GM23338 (cell line): ENCODE results near the gene SPACA7. TPM values are rescaled to one million over a fixed set of nuclear protein-coding genes. Genes with fewer than 3 reads are reported as not detected.

ENCODE experiments used
- ATAC-seq: fragments of 200-7000 bp; cut with Tn5 transposase; 3 replicates; pipeline ENCODE4 v1.9.1; 2020
- DNase-seq: peaks from one replicate; pipeline ENCODE4 v3.0.0-alpha.2; 2015; ENCODE audit warnings: low spot score
- H2AFZ ChIP-seq: fragments of 200-600 bp; sonication (generic); 2 replicates; pipeline ENCODE4 v1.8.0; 2016; ENCODE audit warnings: antibody characterized with exemption, mild to moderate bottlenecking, moderate library complexity
- H3F3A ChIP-seq: fragments of 200-600 bp; sonication (generic); replicated peaks from 2 replicates; pipeline ENCODE4 v1.8.0; 2017; ENCODE audit warnings: antibody characterized with exemption, mixed run types, low read depth
- H3K27ac ChIP-seq: fragments of 200-600 bp; sonication (generic); 2 replicates; pipeline ENCODE4 v1.6.1; 2016; ENCODE audit warnings: low read depth
- H3K27me3 ChIP-seq: fragments of 200-600 bp; sonication (generic); 2 replicates; pipeline ENCODE4 v1.8.0; 2016; ENCODE audit warnings: mild to moderate bottlenecking, mixed run types, moderate library complexity; ENCODE audit not compliant: insufficient read depth
- H3K36me3 ChIP-seq: fragments of 200-600 bp; sonication (generic); 2 replicates; pipeline ENCODE4 v1.8.0; 2016; ENCODE audit warnings: mild to moderate bottlenecking; ENCODE audit not compliant: insufficient read depth
- H3K4me1 ChIP-seq: fragments of 200-600 bp; sonication (generic); 2 replicates; pipeline ENCODE4 v1.8.0; 2016; ENCODE audit warnings: mild to moderate bottlenecking, moderate library complexity; ENCODE audit not compliant: insufficient read depth
- H3K4me2 ChIP-seq: fragments of 200-600 bp; sonication (generic); 2 replicates; pipeline ENCODE4 v1.7.1; 2017; ENCODE audit warnings: mixed run types
- H3K4me3 ChIP-seq: fragments of 200-600 bp; sonication (generic); 2 replicates; pipeline ENCODE4 v1.6.1; 2016; ENCODE audit warnings: mixed run types
- H3K79me2 ChIP-seq: fragments of 200-600 bp; sonication (generic); replicated peaks from 2 replicates; pipeline ENCODE4 v1.8.0; 2017; ENCODE audit warnings: mild to moderate bottlenecking; ENCODE audit not compliant: insufficient read depth
- H3K9me2 ChIP-seq: fragments of 200-600 bp; sonication (generic); 2 replicates; pipeline ENCODE4 v1.8.0; 2017; ENCODE audit not compliant: insufficient read depth
- H4K20me1 ChIP-seq: fragments of 200-600 bp; sonication (generic); replicated peaks from 2 replicates; pipeline ENCODE4 v1.8.0; 2017; ENCODE audit warnings: mild to moderate bottlenecking; ENCODE audit not compliant: insufficient read depth
- H3K27ac Mint-ChIP-seq: 2 replicates; pipeline ENCODE4 v1.8.0; 2020; ENCODE audit warnings: inconsistent platforms, mild to moderate bottlenecking, moderate library complexity, mixed read lengths
- H3K27me3 Mint-ChIP-seq: 3 replicates; pipeline ENCODE4 v1.8.0; 2022; ENCODE audit warnings: low read depth, mild to moderate bottlenecking, moderate library complexity, mixed read lengths, inconsistent platforms; ENCODE audit not compliant: insufficient read depth, poor library complexity
- H3K36me3 Mint-ChIP-seq: 3 replicates; pipeline ENCODE4 v1.8.0; 2021; ENCODE audit warnings: low read depth, mild to moderate bottlenecking, inconsistent platforms, moderate library complexity, mixed read lengths
- H3K4me1 Mint-ChIP-seq: 3 replicates; pipeline ENCODE4 v1.8.0; 2020; ENCODE audit warnings: mild to moderate bottlenecking, inconsistent platforms, mixed read lengths
- H3K4me3 Mint-ChIP-seq: 3 replicates; pipeline ENCODE4 v1.8.0; 2021; ENCODE audit warnings: moderate library complexity, mild to moderate bottlenecking, inconsistent platforms, mixed read lengths
- H3K9me3 Mint-ChIP-seq: 3 replicates; pipeline ENCODE4 v1.8.0; 2020; ENCODE audit warnings: moderate library complexity, mild to moderate bottlenecking, inconsistent platforms, mixed read lengths
- CREB1 ChIP-seq: fragments of 250-450 bp; sonication (Bioruptor Pico); IDR thresholded peaks from 2 replicates; pipeline ENCODE4 v1.5.0; 2020; ENCODE audit warnings: low read depth, mild to moderate bottlenecking, moderate library complexity
- EZH2 ChIP-seq: fragments of 200-600 bp; sonication (generic); IDR thresholded peaks from one replicate; pipeline ENCODE4 v1.8.0; 2017; ENCODE audit warnings: antibody characterized with exemption, mild to moderate bottlenecking, low read depth; ENCODE audit not compliant: unreplicated experiment
- JUNB ChIP-seq: IDR thresholded peaks from one replicate; pipeline ENCODE4 v1.6.1; 2016; ENCODE audit warnings: antibody characterized with exemption; ENCODE audit not compliant: unreplicated experiment
- POLR2AphosphoS5 ChIP-seq: IDR thresholded peaks from 2 replicates; pipeline ENCODE4 v1.6.1; 2016; ENCODE audit warnings: antibody characterized with exemption, low read depth
- STAT1 ChIP-seq: IDR thresholded peaks from one replicate; pipeline ENCODE4 v1.6.1; 2016; ENCODE audit warnings: antibody characterized with exemption; ENCODE audit not compliant: unreplicated experiment
- ZNF331 ChIP-seq: fragments of 250-450 bp; sonication (Bioruptor Pico); IDR thresholded peaks from 2 replicates; pipeline ENCODE4 v1.5.0; 2020; ENCODE audit warnings: low read depth, mild to moderate bottlenecking, moderate library complexity
- polyA plus RNA-seq: library from polyadenylated mRNA; unstranded; fragments of >200 nt; fragmentation: Nextera tagmentation; extraction: Ambion mirVana; gene quantifications from 2 replicates; pipeline ENCODE4 v1.2.1, GENCODE V29; 2016
- total RNA-seq: library from RNA; depleted of rRNA; stranded (reverse); fragments of >200 nt; shearing (Covaris generic); gene quantifications from 2 replicates; pipeline ENCODE4 v1.2.3, GENCODE V29; 2014
- TF ChIP-seq, protein P1 (sequence below): fragments of 250-450 bp; sonication (Bioruptor Pico); IDR thresholded peaks from 2 replicates; pipeline ENCODE4 v1.5.0; 2020; ENCODE audit warnings: mild to moderate bottlenecking, moderate library complexity
- TF ChIP-seq, protein P2 (sequence below): IDR thresholded peaks from one replicate; pipeline ENCODE4 v1.6.1; 2018; ENCODE audit warnings: antibody characterized with exemption; ENCODE audit not compliant: unreplicated experiment
- TF ChIP-seq, protein P3 (sequence below), 2 experiments: fragments of 200-600 bp in 1 of 2; sonication (generic) in 1 of 2; conservative IDR thresholded peaks; 2 replicates each; pipeline versions ENCODE4 v1.5.1 to v1.6.1; 2016 to 2017; ENCODE audit warnings: antibody characterized with exemption in 2 of 2, low read depth in 2 of 2, mild to moderate bottlenecking in 2 of 2, moderate library complexity in 1 of 2

The SPACA7 gene
- total and polyA plus RNA-seq, 2 experiments from 2014 or later: not detected

DNA sequence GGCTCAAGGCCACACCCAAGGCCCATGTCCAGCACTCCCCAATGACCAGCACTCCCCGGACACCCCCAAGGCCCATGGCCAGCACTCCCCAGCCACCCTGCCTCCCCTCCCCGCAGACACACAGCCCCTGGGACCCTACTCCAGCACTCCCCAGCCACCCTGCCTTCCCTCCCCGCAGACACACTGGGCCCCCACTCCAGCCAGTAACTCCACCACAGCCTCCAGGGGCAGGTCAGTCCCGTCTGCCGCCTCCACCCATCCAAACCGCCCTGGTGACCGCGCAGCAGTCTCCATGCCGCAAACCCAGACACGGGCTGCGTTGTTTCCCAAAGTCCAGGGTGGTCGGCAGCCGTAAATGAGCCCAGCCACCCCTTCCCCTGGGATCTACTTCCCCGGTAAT is 70.7 kb downstream of the SPACA7 start (continued):
- TF ChIP-seq, protein P1, sequence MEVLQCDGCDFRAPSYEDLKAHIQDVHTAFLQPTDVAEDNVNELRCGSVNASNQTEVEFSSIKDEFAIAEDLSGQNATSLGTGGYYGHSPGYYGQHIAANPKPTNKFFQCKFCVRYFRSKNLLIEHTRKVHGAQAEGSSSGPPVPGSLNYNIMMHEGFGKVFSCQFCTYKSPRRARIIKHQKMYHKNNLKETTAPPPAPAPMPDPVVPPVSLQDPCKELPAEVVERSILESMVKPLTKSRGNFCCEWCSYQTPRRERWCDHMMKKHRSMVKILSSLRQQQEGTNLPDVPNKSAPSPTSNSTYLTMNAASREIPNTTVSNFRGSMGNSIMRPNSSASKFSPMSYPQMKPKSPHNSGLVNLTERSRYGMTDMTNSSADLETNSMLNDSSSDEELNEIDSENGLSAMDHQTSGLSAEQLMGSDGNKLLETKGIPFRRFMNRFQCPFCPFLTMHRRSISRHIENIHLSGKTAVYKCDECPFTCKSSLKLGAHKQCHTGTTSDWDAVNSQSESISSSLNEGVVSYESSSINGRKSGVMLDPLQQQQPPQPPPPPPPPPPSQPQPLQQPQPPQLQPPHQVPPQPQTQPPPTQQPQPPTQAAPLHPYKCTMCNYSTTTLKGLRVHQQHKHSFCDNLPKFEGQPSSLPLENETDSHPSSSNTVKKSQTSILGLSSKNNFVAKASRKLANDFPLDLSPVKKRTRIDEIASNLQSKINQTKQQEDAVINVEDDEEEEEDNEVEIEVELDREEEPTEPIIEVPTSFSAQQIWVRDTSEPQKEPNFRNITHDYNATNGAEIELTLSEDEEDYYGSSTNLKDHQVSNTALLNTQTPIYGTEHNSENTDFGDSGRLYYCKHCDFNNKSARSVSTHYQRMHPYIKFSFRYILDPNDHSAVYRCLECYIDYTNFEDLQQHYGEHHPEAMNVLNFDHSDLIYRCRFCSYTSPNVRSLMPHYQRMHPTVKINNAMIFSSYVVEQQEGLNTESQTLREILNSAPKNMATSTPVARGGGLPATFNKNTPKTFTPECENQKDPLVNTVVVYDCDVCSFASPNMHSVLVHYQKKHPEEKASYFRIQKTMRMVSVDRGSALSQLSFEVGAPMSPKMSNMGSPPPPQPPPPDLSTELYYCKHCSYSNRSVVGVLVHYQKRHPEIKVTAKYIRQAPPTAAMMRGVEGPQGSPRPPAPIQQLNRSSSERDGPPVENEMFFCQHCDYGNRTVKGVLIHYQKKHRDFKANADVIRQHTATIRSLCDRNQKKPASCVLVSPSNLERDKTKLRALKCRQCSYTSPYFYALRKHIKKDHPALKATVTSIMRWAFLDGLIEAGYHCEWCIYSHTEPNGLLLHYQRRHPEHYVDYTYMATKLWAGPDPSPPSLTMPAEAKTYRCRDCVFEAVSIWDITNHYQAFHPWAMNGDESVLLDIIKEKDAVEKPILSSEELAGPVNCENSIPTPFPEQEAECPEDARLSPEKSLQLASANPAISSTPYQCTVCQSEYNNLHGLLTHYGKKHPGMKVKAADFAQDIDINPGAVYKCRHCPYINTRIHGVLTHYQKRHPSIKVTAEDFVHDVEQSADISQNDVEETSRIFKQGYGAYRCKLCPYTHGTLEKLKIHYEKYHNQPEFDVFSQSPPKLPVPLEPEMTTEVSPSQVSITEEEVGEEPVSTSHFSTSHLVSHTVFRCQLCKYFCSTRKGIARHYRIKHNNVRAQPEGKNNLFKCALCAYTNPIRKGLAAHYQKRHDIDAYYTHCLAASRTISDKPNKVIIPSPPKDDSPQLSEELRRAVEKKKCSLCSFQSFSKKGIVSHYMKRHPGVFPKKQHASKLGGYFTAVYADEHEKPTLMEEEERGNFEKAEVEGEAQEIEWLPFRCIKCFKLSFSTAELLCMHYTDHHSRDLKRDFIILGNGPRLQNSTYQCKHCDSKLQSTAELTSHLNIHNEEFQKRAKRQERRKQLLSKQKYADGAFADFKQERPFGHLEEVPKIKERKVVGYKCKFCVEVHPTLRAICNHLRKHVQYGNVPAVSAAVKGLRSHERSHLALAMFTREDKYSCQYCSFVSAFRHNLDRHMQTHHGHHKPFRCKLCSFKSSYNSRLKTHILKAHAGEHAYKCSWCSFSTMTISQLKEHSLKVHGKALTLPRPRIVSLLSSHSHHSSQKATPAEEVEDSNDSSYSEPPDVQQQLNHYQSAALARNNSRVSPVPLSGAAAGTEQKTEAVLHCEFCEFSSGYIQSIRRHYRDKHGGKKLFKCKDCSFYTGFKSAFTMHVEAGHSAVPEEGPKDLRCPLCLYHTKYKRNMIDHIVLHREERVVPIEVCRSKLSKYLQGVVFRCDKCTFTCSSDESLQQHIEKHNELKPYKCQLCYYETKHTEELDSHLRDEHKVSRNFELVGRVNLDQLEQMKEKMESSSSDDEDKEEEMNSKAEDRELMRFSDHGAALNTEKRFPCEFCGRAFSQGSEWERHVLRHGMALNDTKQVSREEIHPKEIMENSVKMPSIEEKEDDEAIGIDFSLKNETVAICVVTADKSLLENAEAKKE (CRISPR knock-in tag): no peak
- TF ChIP-seq, protein P2, sequence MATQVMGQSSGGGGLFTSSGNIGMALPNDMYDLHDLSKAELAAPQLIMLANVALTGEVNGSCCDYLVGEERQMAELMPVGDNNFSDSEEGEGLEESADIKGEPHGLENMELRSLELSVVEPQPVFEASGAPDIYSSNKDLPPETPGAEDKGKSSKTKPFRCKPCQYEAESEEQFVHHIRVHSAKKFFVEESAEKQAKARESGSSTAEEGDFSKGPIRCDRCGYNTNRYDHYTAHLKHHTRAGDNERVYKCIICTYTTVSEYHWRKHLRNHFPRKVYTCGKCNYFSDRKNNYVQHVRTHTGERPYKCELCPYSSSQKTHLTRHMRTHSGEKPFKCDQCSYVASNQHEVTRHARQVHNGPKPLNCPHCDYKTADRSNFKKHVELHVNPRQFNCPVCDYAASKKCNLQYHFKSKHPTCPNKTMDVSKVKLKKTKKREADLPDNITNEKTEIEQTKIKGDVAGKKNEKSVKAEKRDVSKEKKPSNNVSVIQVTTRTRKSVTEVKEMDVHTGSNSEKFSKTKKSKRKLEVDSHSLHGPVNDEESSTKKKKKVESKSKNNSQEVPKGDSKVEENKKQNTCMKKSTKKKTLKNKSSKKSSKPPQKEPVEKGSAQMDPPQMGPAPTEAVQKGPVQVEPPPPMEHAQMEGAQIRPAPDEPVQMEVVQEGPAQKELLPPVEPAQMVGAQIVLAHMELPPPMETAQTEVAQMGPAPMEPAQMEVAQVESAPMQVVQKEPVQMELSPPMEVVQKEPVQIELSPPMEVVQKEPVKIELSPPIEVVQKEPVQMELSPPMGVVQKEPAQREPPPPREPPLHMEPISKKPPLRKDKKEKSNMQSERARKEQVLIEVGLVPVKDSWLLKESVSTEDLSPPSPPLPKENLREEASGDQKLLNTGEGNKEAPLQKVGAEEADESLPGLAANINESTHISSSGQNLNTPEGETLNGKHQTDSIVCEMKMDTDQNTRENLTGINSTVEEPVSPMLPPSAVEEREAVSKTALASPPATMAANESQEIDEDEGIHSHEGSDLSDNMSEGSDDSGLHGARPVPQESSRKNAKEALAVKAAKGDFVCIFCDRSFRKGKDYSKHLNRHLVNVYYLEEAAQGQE: no peak

DNA sequence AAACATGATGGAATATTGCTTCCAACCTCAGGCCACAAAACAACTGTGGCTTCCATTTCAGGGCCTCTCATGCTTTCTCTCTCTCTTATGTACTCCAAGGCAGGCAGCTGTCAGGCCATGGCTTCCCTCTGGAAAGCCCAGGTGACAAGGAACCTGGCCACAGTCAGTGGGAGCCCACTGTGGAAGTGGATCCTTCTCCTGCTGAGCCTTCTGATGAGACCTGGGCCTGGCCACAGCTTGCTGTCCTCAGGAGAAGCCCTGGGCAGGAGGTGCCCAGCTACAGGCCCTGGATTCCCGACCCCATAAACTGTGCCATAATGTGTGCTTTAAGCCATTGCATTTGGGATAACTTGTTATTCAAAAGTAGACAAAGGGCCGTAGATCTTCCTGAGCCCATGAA is 71.2 kb downstream of the SPACA7 start:
- Mint-ChIP-seq H3K4me1 (peaks cover 8% of the 10 kb centered on the region; the same call in 2 of the 3 replicates), H3K27me3 (peaks cover 13% of the 10 kb centered on the region), H3K36me3 (no peaks in the 10 kb centered on the region), H3K27ac (no peak overlapping the region), H3K9me3 (no peaks in the 10 kb centered on the region), H3K4me3 (no peak overlapping the region)
- Histone ChIP-seq H3K36me3 (no peaks in the 10 kb centered on the region), H3K9me2 (no peaks in the 10 kb centered on the region), H3F3A (no peaks in the 10 kb centered on the region), H3K4me2 (no peak overlapping the region), H3K4me1 (no peaks in the 10 kb centered on the region), H2AFZ (no peak overlapping the region), H3K27ac (no peak overlapping the region), H3K4me3 (no peak overlapping the region), H3K27me3 (no peaks in the 10 kb centered on the region), H3K79me2 (no peaks in the 10 kb centered on the region), H4K20me1 (no peaks in the 10 kb centered on the region)
- ATAC-seq (no peak), DNase-seq (no peak)
- TF ChIP-seq POLR2AphosphoS5: no peak
- TF ChIP-seq JUNB: no peak
- no peak for TF ChIP-seq STAT1
- no peak for TF ChIP-seq ZNF331 (CRISPR knock-in tag)
- TF ChIP-seq EZH2: no peak
- TF ChIP-seq, protein P3, sequence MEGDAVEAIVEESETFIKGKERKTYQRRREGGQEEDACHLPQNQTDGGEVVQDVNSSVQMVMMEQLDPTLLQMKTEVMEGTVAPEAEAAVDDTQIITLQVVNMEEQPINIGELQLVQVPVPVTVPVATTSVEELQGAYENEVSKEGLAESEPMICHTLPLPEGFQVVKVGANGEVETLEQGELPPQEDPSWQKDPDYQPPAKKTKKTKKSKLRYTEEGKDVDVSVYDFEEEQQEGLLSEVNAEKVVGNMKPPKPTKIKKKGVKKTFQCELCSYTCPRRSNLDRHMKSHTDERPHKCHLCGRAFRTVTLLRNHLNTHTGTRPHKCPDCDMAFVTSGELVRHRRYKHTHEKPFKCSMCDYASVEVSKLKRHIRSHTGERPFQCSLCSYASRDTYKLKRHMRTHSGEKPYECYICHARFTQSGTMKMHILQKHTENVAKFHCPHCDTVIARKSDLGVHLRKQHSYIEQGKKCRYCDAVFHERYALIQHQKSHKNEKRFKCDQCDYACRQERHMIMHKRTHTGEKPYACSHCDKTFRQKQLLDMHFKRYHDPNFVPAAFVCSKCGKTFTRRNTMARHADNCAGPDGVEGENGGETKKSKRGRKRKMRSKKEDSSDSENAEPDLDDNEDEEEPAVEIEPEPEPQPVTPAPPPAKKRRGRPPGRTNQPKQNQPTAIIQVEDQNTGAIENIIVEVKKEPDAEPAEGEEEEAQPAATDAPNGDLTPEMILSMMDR (conservative IDR thresholded peaks at IDR 0.05; ENCODE audit: low read depth in 2 of 2): no peak
- TF ChIP-seq CREB1 (CRISPR knock-in tag): no peak
